OCI-LY7 (cell line): ENCODE measurements around the gene ADM2.

Experiments used
- CTCF ChIP-seq: fragments of 200-600 bp; sonication (generic); conservative IDR thresholded peaks from 2 replicates; pipeline ENCODE4 v1.5.1; 2014; ENCODE audit warnings: mild to moderate bottlenecking, antibody characterized with exemption, low read length, moderate library complexity, mixed read lengths
- EZH2phosphoT487 ChIP-seq: fragments of 200-600 bp; sonication (generic); IDR thresholded peaks from 2 replicates; pipeline ENCODE4 v1.6.1; 2018; ENCODE audit warnings: low read depth, borderline replicate concordance, mild to moderate bottlenecking, mixed run types, antibody characterized with exemption, low read length, moderate library complexity, mixed read lengths

GRCh38 chr22:50503475-50504145, 22.3 kb downstream of the ADM2 start:
- TF ChIP-seq CTCF = 0 out of 2 replicates have a peak, but pooled peaks have one; percentile 20
- TF ChIP-seq EZH2phosphoT487 = no peak
